ENCODE results near the gene CDK2AP2. TPM values are rescaled to one million over a fixed set of nuclear protein-coding genes. Genes with fewer than 3 reads are reported as not detected.
"Not testable (repeated sequence)": the region's sequence is repeated elsewhere in the genome, so short reads cannot be mapped to it uniquely, and the experiment has no call there.

The CDK2AP2 gene
- total RNA-seq, 1 donor from 2014 or later: 79.7 TPM

DNA sequence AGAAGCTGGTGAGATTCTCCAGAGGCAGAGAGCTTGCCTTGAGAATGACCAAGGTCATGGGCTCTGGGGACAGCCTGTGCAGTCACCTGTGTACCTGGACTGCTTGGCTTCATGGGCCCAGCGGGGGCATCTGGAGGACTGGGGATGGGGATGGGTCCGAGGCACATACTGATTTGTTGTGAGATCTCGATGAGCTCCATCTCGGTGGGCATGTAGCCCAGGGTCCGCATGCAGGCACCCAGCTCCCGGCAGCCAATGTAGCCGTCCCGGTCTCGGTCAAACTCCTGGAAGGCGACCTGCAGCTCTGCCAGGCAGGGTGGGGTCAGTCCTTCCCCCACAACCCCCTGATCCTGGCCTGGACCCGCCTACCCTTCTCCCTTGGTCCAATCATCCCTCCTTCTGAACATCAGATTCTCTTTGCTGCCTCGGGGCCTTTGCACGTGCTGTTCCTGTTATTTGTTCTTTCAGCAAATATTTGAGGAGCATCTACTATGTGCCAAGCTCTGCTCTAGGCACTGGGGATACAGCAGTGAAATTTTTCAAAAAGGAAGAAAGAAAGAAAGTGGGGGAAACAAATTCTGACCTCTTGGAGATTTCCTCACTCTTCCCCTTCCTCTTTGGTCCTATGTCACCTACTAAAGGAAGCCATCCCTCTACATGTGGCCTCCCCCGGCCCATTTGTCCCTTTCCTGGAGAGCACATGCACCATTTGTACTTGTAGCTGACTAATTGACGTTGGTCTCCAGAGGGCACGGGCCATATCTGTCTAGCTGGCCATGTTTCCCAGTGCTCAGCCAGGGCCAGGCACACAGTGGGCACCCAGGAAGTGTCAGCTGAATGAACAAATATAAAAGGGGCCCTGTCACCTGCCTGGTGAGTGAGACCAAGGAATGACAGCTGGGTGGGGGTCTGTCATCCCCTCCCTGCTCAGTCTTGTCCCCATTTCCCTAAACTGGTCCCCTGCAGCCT lies 13.2 kb upstream of the CDK2AP2 start:
- DNase-seq (no peak), ATAC-seq (no peak)
- no peak for TF ChIP-seq CTCF (IDR thresholded peaks at IDR 0.05)
- intact Hi-C loops (cut with DNase I): no loop called here
- Histone ChIP-seq H3K4me3 (no peak overlapping the region), H3K27ac (no peak overlapping the region), H3K27me3 (ENCODE audit: low read depth) (no peaks in the 10 kb centered on the region), H3K4me1 (no peaks in the 10 kb centered on the region), H3K9me3 (no peaks in the 10 kb centered on the region), H3K36me3 (no peaks in the 10 kb centered on the region)

DNA sequence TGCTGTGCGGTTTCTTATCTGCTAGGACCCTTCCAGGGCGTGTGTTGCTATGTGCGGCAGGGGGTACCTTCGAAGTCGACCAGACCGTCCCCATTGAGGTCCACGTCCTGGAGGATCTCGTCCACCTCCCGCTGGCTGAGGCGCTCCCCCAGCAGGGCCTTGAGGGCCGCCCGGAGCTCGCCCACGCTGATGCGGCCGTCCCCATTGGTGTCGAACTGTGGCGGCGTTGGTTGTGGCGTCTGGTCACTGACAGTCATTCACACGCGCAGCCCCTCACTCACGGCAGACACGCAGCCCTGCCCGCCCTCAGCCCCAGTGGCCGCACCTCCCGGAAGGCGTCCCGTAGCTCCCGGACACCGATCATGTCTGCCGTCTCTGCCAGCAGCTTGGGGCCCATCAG lies 11.8 kb upstream of the CDK2AP2 start:
- no peaks in the 10 kb centered on the region for H3K4me1 ChIP-seq
- H3K4me3 ChIP-seq: no peak overlapping the region
- no peak for DNase-seq
- intact Hi-C loops (cut with DNase I): no loop called here
- ATAC-seq: no peak
- no peak overlapping the region for H3K27ac ChIP-seq
- no peaks in the 10 kb centered on the region for H3K27me3 ChIP-seq (ENCODE audit: low read depth)
- no peak for TF ChIP-seq CTCF (IDR thresholded peaks at IDR 0.05)
- no peaks in the 10 kb centered on the region for H3K9me3 ChIP-seq
- H3K36me3 ChIP-seq: no peaks in the 10 kb centered on the region

DNA sequence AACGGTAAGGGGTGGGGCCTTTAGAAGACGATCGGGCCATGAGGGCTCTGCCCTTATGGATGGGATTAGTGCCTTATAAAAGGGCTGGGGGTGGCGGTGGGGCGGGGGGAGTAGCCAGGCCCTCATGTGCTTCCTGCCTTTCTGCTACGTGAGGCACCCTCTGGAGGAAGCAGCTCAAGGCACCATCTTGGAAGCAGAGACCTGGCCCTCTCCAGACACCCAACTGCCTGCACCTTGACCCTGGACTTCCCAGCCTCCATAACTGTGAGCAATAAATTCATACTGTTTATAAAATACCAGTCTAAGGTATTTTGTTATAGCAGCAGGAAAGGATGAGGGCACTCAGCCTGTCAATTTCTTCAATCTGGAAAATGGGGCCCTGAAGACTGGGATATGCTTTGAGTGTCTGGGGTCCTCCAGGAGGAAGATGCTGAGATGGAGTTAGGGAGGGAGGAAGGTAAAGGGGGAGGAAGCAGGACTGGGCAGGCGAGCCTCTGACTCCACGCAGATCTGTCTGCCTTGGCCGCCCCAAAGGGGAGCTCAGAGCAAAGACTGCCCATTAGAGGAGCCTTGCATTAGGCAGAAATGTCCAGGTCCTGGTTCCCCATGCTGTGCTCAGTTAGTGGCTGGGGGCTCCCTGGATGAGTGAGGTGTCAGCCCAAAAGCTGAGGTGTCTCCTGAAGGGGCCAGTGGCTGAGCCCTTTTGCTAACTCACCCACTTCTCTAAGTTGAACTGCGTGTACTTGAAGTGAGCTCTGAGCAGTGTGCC lies 10.0 kb upstream of the CDK2AP2 start:
- H3K27ac ChIP-seq: no peak overlapping the region
- H3K27me3 ChIP-seq (ENCODE audit: low read depth): no peaks in the 10 kb centered on the region
- no peaks in the 10 kb centered on the region for H3K36me3 ChIP-seq
- TF ChIP-seq CTCF (IDR thresholded peaks at IDR 0.05): no peak
- DNase-seq: no peak
- intact Hi-C loops (cut with DNase I): no loop called here
- no peaks in the 10 kb centered on the region for H3K4me1 ChIP-seq
- H3K9me3 ChIP-seq: no peaks in the 10 kb centered on the region
- no peak for ATAC-seq
- no peak overlapping the region for H3K4me3 ChIP-seq

GRCh38 chr11:67516806-67517205 lies 8.8 kb upstream of the CDK2AP2 start:
- H3K4me1 ChIP-seq: no peaks in the 10 kb centered on the region
- no peak overlapping the region for H3K27ac ChIP-seq
- ATAC-seq: no peak
- intact Hi-C loops (cut with DNase I): no loop called here
- DNase-seq: no peak
- H3K27me3 ChIP-seq (ENCODE audit: low read depth): no peaks in the 10 kb centered on the region
- H3K4me3 ChIP-seq: no peak overlapping the region
- H3K9me3 ChIP-seq: no peaks in the 10 kb centered on the region
- H3K36me3 ChIP-seq: no peaks in the 10 kb centered on the region
- no peak for TF ChIP-seq CTCF (IDR thresholded peaks at IDR 0.05)

- Histone ChIP-seq H3K27ac (no peak overlapping the region), H3K9me3 (no peaks in the 10 kb centered on the region), H3K4me1 (peaks cover under 1% of the 10 kb centered on the region), H3K4me3 (no peak overlapping the region), H3K27me3 (ENCODE audit: low read depth) (no peaks in the 10 kb centered on the region), H3K36me3 (no peaks in the 10 kb centered on the region)
- DNase-seq (no peak), ATAC-seq (no peak)
- intact Hi-C loops (cut with DNase I): no loop called here
- TF ChIP-seq CTCF (IDR thresholded peaks at IDR 0.05): no peak
These were observed 6.2 kb upstream of the CDK2AP2 start for GRCh38 chr11:67514116-67514515.

GRCh38 chr11:67511558-67511957 lies 3.6 kb upstream of the CDK2AP2 start:
- DNase-seq; H3K9me3 ChIP-seq; H3K27me3 ChIP-seq (ENCODE audit: low read depth); H3K27ac ChIP-seq; intact Hi-C loops (cut with DNase I); H3K36me3 ChIP-seq; ATAC-seq; H3K4me3 ChIP-seq: not testable (repeated sequence)
- peaks cover 16% of the 10 kb centered on the region for H3K4me1 ChIP-seq
